DMS114 treated with DMSO at 0.1 percent for 48 hours (cell line): ENCODE data around the gene HELZ2.
A peak's percentile ranks its signal among the peaks of the same experiment; 100 is the strongest.
"Not testable (repeated sequence)": the region's sequence is repeated elsewhere in the genome, so short reads cannot be mapped to it uniquely, and the experiment has no call there.

Source experiments
- DNase-seq: peaks from one replicate; lab custom pipeline; 2025; ENCODE audit not compliant: unreplicated experiment; lab: John Stamatoyannopoulos, UW

The HELZ2 gene, protein sequence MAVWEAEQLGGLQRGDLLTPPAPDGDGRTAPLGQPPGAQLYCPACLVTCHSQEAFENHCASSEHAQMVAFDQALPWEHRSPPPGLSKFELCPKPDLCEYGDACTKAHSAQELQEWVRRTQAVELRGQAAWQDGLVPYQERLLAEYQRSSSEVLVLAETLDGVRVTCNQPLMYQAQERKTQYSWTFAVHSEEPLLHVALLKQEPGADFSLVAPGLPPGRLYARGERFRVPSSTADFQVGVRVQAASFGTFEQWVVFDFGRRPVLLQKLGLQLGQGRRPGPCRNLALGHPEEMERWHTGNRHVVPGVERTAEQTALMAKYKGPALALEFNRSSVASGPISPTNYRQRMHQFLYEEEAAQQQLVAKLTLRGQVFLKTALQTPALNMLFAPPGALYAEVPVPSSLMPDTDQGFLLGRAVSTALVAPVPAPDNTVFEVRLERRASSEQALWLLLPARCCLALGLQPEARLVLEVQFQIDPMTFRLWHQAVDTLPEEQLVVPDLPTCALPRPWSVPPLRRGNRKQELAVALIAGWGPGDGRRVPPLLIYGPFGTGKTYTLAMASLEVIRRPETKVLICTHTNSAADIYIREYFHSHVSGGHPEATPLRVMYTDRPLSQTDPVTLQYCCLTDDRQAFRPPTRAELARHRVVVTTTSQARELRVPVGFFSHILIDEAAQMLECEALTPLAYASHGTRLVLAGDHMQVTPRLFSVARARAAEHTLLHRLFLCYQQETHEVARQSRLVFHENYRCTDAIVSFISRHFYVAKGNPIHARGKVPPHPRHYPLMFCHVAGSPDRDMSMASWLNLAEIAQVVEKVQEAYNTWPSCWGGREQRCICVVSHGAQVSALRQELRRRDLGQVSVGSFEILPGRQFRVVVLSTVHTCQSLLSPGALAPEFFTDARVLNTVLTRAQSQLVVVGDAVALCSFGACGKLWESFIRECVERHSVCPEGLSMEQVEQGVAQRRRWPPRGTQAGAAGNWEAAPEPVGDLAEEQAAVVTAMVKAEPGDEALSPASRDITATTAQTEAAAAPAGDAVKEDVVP (N-terminal part only)

GRCh38 chr20:63574156-63574828 is at the start of gene HELZ2:
Gene HELZ2, minus strand, starts transcription at chr20:63574239. Its CDS starts 1,854 bp downstream, at chr20:63572385.
- DNase-seq = peak; percentile 27

DNA sequence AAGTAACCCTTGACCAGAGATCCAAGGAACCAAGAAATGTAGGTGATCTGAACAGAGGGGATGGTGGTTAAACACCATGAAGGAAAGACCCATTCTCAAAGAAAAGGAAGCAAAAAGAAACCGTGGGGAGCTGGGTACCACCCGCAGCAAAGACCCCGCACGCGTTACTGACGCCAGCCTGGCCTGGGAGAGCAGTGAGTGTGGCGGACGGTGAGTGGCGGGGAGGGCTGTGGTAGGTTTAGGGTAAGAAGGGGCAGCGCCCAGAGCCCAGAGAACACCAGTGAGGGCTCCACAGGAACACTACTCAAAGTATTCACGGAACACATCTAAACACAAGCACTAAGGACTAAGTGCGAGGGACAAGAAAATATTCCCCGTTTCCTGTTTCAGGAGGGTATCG is 48.7 kb upstream of the HELZ2 start:
- DNase-seq = no peak

DNA sequence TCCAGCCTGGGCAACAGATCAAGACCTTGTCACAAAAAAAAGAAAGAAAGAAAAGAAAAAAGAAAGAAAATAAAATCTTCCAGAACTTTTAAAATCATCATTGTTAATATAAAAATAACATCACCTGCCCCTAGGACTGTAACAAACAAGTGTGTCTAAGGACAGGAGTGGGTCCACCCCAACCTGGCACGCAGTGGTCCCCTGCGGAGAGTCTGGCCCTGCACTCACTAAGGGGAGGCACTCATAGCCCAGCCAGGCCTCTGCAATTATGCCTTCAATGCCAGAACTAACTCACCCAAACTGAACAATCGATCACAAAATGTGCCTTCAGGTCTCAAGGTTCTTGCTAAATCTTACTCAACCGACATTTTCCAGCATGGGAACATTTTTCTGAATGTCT is 48.1 kb upstream of the HELZ2 start:
- no peak for DNase-seq

- no peak for DNase-seq
Observed at GRCh38 chr20:63620991-63621390, 47.0 kb upstream of the HELZ2 start.

GRCh38 chr20:63619505-63619904 is 45.5 kb upstream of the HELZ2 start:
- DNase-seq = no peak

- DNase-seq = no peak
Observed at GRCh38 chr20:63619086-63619485, 45.0 kb upstream of the HELZ2 start.

DNA sequence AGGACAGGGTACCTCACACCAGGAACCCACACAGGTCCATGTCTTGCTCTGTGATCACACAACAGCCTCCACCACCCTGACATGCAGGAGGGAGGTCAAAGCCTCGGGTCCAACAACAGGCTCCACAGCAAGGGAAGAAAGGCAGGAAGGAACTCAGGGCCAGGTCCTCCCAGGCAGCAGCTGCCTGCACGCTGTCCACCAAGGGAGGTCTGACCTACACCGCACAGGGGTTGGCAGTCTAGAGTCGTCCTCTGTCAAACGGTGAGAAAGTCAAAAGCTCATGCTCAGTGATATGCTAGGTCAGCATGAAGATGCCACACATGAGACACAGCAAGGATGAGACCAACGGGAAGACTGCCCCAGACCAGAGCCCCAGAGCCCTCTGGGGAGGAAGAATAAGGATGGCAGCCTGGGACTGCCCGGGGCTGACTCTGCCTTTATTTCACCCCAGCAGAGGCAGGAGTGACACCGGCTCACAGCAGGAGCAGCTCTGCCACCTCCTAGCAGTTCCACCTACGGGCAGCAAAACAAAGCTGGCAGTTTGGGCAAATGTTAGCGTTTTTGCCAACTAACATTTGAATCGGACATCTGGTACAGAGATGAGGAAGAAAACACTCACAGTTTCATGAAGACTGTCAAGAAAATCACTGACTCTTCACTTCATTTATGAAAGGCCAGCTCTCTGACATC is 44.4 kb upstream of the HELZ2 start:
- DNase-seq = no peak

DNA sequence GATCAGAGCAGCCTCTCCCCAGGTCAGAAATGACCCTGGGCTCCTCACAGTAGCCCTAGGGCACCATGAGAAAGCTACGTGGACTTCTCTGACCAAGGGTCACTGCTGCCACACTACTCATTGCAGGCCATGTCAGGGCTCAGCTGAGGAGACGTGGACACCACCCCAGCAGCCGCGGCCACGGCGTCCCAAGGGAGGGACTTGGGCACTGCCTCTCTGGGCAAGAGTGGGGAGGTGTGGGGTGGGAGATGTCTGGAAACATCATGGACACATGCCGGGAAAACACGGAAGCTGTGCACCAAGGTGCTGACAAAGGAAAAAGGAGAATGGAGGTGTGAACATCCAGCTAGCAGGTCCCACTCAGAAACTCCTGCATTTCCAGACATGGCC is 43.8 kb upstream of the HELZ2 start:
- DNase-seq = no peak

DNA sequence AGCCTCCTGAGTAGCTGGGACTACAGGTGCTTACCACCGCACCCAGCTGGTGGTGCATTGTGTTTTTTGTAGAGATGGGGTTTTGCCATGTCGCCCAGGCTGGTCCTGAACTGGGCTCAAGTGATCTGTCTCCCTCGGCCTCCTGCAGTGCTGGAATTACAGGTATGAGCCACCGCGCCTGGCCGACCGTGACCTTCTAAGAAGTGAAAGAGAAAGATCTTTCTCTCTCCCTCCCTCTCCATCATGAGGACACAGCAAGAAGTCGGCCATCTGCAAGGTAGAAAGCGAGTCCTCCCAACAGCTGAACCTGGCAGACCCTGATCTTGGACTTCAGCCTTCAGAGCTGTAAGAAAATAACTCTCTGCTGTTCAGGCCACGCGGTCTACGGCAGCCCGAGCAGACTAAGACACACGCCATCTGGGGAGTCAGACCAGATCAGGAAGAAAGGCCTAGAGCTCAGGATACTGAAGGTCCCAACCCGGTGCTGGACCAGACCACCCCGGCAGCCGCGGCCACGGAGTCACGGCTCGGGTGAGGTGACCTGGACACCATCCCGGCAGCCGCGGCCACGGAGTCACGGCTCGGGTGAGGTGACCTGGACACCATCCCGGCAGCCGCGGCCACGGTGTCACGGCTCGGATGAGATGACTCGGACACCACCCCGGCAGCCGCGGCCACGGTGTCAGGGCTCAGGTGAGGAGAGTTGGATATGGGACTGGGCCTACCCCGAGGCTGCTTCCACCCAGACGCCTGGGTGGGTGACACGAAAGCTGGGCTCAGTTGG is 43.2 kb upstream of the HELZ2 start:
- DNase-seq = no peak

GRCh38 chr20:63613863-63614594 is 40.0 kb upstream of the HELZ2 start:
- not testable (repeated sequence) for DNase-seq

- DNase-seq = no peak
Observed at GRCh38 chr20:63612276-63612931, 38.4 kb upstream of the HELZ2 start.

GRCh38 chr20:63611646-63612045 is 37.6 kb upstream of the HELZ2 start:
- no peak for DNase-seq

- DNase-seq = no peak
Observed at GRCh38 chr20:63610581-63611435, 36.8 kb upstream of the HELZ2 start.

DNA sequence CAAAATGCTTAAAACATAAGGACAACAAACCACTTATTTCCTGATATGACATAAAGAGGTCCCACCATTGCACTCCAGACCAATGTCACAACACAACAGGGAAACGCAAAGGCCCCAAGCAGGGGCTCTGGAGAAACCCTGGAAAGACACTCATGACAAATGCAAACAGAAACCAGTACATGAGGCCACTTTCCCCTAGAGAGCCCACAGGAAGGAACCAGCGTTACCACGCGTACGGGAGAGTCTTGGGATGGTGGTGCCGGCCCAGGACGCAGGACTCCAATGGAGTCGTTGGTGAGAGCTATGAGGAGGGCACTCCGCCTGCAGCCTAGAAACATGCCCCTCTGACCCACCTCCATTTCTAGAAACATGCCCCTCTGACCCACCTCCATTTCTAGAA is 32.6 kb upstream of the HELZ2 start:
- no peak for DNase-seq

DNA sequence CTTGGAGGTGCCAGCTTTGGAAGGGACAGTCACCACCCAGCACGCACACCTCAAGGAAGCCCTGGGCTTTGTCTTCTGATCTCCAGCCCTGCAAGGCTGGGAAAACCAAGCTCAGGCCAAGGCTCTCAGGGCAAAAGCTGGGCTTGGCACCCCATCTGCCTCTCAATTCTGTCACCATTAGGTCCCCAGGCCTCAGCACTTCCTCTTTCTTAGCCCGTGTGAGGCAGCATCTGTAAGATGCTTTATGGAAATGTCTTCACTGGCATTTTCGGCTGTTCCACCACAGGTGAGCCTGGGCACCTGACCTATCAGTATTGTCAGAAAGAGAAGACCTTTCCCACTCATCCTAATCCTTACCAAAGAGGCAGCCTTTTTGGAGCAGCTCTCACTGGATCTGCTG is 28.3 kb upstream of the HELZ2 start:
- no peak for DNase-seq

- DNase-seq = not testable (repeated sequence)
Observed at GRCh38 chr20:63601679-63602078, 27.6 kb upstream of the HELZ2 start.

- DNase-seq = no peak
Observed at GRCh38 chr20:63599396-63600050, 25.5 kb upstream of the HELZ2 start.
